Measurements from ENCODE around the gene RFXAP. TPM values are rescaled to one million over a fixed set of nuclear protein-coding genes. Genes with fewer than 3 reads are reported as not detected.

RFXAP gene
- total RNA-seq, 1 donor from 2014 or later = 5.3 TPM

DNA sequence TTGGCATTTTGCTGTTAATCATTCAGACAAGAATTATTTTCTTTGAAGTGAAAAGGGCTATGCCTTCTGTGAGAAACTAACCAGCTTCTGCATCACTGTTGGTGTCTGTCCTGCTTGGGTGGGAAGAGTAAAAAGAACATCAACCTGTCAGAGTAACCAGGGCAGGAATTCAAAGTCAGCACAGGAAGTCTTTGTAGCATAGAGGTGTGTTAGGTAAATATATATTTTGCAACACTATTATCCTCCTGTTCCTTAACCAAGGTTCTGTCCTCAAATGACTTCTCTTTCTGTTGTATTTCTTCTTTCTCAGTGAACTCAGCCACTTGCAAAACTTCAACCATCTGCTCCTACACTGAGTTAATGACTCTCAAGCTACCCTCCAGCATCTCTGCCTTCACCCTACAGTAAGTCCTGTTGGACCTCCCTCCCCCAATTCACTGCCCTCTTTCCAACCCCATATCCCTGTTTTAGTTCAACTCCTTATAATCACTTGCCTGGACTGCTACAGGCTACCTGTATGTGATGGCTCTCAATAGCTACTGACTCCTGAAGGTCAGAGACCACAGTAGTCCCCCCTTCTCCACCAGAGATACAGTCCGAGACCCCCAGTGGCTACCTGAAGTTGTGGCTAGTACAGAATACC is 51.1 kb downstream of the RFXAP start:
- DNase-seq = no peak

DNA sequence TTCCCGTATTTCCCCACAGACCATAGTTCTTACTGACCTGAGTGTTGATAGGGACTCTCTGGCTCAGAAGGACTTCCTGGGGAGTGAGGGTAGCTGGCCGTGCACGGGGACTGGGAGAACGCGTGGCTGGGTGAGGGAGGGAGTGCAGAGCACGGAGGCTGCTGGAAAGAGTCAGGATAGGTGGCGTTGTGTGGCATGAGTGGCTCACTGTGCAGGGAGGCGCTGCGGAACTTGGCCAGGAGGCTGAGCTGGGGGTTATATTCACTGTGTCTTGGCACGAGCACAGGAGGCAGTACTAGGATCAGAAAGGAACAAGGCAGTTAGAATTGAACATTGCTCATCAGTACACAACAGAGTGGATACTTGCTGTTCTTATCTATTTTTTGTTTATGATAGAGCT is 53.6 kb downstream of the RFXAP start:
- DNase-seq = no peak

DNA sequence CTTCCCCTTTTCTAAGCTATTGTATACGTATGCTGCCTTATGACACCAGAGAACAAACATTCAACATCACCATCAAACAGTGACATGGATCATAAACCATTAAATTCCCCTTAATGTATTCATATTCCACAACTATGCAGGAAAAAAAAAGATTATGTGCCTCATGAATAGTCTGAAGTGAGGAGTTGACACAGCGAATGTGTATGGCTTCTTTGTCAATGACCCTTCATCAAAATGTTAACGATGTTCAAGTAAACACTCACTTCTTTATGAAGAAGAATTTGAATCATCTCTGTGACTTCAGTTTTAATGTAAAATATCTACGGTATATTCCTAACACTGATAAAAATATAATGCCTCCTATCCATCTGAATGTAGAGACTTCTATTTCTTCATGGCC is 56.4 kb downstream of the RFXAP start:
- no peak for DNase-seq

GRCh38 chr13:36875961-36876360 is 56.9 kb downstream of the RFXAP start:
- no peak for DNase-seq

Other genes starting within 250 kb of the RFXAP start
- gene SERTM1, start 145.2 kb upstream of the RFXAP start, total RNA-seq = not detected
- gene SMAD9, start 101.0 kb downstream of the RFXAP start, total RNA-seq = 19.5 TPM
- gene ALG5, start 180.1 kb downstream of the RFXAP start, total RNA-seq = 18.3 TPM
- gene EXOSC8, start 181.6 kb downstream of the RFXAP start, total RNA-seq = 28.4 TPM
- 62.5 TPM for gene SUPT20H, start 240.5 kb downstream of the RFXAP start, total RNA-seq

Data from tongue (tissue), 2 donors.